ENCODE measurements around the gene EMP2.

- TF ChIP-seq POLR2A (IDR thresholded peaks at IDR 0.05) (no peak), CTCF (IDR thresholded peaks at IDR 0.05) (no peak), POLR2AphosphoS5 (IDR thresholded peaks at IDR 0.05) (no peak)
These were observed 37.4 kb upstream of the EMP2 start for GRCh38 chr16:10617662-10618420.
